ENCODE measurements around the gene ACSL6. TPM values are rescaled to one million over a fixed set of nuclear protein-coding genes. Genes with fewer than 3 reads are reported as not detected.

The ACSL6 gene
- total RNA-seq, 1 donor from 2014 or later, result not detected

DNA sequence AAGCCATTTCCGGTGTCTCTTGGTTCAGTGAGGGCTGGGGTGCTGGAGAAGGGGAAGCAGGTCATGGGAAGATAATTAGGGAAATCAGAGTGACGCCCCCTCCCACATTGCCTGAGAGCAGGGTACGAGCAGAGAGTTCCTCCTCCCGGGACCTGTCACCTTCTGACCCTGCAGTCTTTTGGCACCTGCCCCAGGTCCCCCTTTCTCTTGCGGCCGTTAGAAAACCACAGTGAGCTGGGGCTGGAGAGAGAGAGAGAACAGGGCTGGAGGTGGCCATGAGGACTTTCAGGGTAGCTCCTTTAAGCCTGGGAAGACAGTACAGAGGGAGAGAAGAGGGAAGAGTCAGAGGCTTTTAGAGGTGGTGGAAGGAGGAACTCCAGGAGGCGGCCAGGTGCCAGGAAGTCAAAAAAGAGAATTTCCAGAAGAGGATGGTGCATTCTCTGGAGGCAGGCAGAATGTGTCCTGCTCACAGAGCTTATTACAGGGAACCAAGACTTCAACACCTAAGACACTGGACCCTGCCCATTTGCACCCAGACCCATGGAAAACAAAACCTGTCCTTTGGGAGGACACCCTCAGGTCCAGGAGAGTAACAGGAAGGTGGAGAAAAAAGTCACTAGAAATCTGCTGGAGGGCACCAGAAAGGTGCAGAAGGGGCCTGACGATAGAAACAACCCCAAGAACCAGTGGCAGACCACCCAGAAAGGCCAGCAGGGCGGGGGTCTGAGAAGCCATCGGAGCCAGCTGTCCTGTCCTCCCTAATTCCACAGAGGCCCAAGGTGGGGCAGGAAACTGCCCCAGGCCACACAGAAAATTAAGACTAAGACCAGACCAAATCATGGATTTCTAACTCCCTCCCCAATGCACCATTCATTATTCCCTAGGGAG lies 6.5 kb upstream of the ACSL6 start:
- no peak for DNase-seq (ENCODE audit: extremely low read depth, low read depth, low spot score)

- no peak for DNase-seq (ENCODE audit: extremely low read depth, low read depth, low spot score)
These were observed 5.9 kb upstream of the ACSL6 start for GRCh38 chr5:132017316-132017715.

- no peak for DNase-seq (ENCODE audit: extremely low read depth, low read depth, low spot score)
These were observed 5.3 kb upstream of the ACSL6 start for GRCh38 chr5:132016721-132017250.

DNA sequence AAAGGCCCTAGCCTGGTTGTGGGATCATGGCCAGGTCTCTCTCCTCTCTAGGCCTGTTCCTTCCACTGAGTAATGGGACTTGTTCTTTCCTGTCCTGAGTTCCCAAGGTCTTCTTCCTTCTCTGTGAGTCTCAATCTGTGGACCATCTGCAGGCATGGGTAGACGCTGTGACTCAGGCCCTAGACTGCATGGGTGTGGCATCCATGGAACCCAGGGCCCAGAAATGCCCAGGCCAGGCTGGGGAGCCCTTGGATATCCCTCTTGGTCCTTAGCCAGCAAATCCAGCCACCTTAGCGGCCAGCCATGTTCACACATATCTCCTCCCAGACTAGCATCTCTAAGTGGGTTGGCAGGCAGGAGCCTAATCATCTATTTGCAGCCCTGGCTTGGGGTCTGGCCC lies 2.3 kb upstream of the ACSL6 start:
- DNase-seq (ENCODE audit: extremely low read depth, low read depth, low spot score), result no peak

DNA sequence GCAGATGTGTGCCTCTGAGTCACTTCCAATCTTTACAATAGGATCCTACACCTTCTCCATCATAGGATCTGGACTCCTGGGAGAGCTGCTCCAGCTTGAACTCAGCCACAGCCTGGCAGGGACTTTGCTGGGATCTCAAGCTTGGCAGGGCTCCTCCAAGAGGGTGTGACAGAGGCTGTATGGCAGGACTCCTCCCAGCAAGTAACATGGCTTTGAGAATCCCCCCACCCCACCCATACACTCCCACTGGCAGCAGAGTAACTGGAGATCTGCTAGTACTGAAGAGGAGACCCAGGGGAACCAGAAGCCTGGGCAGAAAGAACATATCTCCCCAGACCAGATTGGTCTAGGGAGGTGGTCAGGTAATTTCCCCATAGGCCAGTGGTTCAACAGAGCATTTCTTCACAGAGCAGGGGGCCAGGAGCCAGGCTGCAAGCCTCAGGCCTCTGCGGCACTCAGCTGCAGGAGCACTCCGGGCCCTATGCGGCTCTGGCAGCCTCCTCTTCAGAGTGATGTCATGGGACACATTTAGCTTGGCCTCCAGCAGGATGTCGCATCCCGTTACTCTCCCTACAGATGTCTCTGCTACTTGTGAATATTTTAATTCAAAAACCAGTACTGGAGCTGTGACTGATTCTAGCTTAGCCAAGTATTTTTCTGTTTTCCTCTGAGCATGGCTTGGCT lies 1.7 kb upstream of the ACSL6 start:
- DNase-seq (ENCODE audit: extremely low read depth, low read depth, low spot score), result no peak

DNA sequence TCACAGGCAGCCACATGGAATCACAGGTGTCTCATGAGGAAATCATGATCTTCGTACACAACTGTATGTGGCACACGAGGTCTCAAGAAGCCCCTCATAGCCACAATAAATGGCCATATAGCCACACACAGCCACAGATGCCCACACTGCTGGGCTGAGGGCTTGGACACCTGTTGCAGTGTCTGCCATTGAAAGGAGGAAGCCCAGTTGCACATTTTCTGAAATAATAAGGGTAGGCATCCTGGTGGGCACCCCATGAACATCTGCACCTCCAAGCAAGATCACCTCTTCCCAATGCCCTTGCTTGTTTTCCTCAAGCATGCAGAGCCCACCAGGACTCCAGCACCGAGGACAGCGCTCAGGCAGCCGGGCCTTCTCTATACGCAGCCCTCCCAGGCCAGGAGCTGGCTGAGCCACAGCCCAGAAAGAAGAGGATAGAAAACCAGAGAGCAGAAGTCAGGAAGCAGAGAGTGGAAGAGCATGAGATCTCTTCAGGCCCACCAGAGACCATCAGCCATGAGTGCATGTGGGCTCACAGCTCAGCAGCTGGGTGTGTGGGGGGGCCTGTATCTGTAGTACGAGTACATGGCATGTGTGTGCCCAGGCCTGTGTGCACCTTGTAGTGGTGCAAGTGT lies 1.0 kb upstream of the ACSL6 start:
- DNase-seq (ENCODE audit: extremely low read depth, low read depth, low spot score), result peak; percentile 20

DNA sequence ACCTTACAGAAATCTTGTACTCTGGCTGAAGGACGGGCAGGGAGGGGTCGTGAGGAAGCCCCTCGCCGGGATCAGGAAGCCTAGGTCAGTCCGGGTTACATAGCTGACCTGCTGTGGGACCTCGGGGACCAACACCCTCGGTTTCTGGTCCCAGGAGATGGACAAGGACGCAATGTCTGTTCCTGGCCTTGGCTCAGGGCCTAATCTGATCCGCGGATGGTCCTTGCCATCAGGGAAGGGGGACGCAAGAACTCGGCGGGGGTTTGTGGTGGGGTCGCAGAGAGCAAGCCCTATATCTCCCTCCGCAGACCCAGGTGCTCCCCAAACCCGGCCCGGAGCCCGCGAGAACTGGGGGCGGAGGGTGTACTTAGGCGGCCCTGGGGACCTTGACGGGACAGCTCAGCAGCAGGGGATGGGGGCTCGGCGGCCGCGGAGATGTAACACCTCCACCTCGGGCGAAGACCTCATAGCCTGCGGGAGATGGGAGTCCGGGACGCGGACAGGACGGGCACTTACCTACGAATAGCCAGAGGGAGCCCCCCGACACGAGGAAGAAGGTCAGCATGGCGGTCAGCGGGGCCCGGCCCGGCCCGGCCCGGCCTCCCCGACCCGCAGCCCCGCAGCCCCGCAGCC lies 353 bp downstream of the ACSL6 start:
- DNase-seq (ENCODE audit: extremely low read depth, low read depth, low spot score), result no peak

GRCh38 chr5:132010645-132010988 lies 841 bp downstream of the ACSL6 start:
- DNase-seq (ENCODE audit: extremely low read depth, low read depth, low spot score), result no peak

GRCh38 chr5:132009706-132010405 lies 1.6 kb downstream of the ACSL6 start:
- DNase-seq (ENCODE audit: extremely low read depth, low read depth, low spot score), result no peak

DNA sequence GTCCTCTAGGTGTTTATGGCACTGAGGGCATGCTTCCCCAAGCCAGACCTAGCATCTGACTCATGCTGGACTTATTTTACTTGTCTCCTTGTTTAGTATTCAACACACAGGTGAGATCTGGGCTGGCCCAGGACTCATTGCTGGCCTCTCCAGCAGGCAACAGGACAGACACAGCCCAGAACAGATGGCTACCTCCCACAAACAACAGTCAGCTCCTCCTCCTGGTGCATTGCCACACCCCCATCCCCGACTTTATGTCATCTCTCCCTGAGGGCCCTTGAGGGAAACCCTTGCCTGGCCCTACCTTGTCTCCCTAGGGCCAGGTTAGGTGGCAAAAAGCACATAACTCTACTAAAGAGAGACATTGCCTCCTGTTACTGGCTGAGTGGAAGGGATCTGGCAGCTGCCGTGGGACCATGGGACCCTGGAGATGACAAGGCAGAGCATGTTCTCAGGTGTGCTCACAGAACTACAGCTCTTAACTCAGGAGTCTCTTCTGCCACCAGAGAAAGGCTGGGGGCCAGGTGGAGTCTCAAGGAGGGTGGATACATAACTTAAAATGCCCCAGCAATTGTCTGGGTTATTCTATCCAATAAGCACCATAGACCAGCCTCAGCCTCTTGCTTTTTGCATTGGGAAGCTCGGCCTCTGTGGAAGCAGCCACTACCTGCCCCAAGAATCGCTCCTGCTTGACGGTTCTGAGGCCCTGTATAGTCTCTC lies 2.3 kb downstream of the ACSL6 start:
- DNase-seq (ENCODE audit: extremely low read depth, low read depth, low spot score), result no peak

GRCh38 chr5:132008163-132008473 lies 3.3 kb downstream of the ACSL6 start:
- DNase-seq (ENCODE audit: extremely low read depth, low read depth, low spot score), result no peak

DNA sequence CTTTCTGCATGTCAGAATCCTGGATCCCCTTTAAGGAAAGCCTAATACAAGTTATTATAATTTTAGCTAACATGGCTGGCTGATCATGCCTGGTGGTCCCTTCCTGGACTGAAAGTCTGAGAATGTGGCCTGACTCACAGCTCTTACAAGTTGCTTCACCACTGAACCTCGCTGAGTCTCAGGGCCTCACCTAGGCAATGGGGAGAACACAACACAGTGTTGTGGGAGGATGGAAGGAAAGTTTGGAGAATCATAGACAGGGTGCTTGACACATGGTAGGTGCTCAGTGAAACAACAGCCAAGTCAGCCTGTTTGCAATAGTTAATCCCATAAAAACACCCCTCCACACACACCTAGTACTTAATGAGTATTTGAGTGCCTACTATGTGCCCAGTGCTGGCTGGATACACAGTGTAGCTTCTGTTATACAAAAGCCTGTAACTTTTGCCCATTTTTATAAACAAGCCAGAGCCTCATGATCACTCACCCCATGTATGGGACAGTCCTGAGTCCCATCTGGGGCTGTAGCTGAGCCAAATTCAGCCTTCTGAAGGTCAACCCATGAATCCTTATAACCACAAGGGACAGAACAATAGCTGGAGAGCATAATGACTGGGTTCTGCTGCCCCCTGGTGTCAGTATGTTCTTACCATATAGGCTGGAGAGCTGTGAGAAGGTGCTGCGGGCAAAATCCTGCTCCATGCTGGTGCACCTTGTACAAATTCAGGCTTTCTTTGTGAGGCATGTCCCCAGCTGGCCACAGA lies 3.9 kb downstream of the ACSL6 start:
- DNase-seq (ENCODE audit: extremely low read depth, low read depth, low spot score), result peak; percentile 73

- no peak for DNase-seq (ENCODE audit: extremely low read depth, low read depth, low spot score)
These were observed 4.9 kb downstream of the ACSL6 start for GRCh38 chr5:132006331-132007120.

DNA sequence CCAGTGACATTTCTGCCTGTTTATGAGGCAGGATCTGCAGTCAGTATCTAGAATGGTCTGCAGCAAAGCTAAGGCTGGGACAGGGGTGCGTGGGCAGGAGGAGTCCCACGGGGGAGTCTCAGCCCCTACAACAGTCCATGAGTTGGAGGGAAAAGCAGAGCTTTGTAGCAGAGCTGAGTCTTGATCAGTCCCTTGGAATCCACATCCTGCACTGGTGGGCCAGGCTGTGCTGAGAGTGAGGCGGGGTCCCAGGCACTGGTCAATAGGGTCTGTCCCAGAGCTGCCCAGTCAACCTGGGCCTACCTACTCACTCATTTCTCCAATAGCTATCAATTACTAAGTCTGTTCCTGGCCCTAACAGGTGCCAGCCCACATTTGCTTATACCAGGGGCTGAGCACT lies 5.9 kb downstream of the ACSL6 start:
- no peak for DNase-seq (ENCODE audit: extremely low read depth, low read depth, low spot score)

GRCh38 chr5:132003982-132004381 lies 7.5 kb downstream of the ACSL6 start:
- no peak for DNase-seq (ENCODE audit: extremely low read depth, low read depth, low spot score)

GRCh38 chr5:132003170-132003744 lies 8.2 kb downstream of the ACSL6 start:
- no peak for DNase-seq (ENCODE audit: extremely low read depth, low read depth, low spot score)

DNA sequence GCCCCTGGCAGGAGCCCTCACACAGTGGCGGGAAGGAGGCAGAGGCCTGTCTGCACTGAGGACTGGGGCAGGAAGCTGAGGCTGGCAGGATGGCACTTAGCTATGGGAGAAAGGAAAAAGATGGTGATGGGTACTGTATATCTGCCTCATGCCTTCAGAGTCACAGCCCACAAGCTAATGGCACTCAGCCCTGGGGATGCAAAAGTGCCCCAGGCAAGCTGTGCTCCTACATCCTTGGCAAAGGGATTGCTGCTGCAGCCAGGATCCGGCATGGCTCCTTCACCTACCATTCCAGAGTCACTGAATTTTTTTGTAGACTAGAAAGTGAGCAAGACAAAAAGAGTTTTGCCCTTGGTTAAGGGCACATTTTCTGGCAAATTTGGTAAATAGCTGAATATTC lies 8.7 kb downstream of the ACSL6 start:
- DNase-seq (ENCODE audit: extremely low read depth, low read depth, low spot score), result no peak
